GM12878 (cell line): ENCODE results near the gene GARRE1. TPM values are rescaled to one million over a fixed set of nuclear protein-coding genes. Genes with fewer than 3 reads are reported as not detected.
A peak's percentile ranks its signal among the peaks of the same experiment; 100 is the strongest.

Source experiments
- BCL11A ChIP-seq: IDR thresholded peaks from 2 replicates; pipeline ENCODE4 v1.6.1; 2011; ENCODE audit warnings: low read depth, low read length
- CBX3 ChIP-seq: fragments of 200-600 bp; sonication (generic); IDR thresholded peaks from 2 replicates; pipeline ENCODE4 v1.6.1; 2016; ENCODE audit warnings: low read depth, borderline replicate concordance
- E2F4 ChIP-seq: IDR thresholded peaks from 2 replicates; pipeline ENCODE4 v1.6.1; 2012; ENCODE audit warnings: low read depth, low read length, improper control_type of control experiment
- EGR1 ChIP-seq, 2 experiments: IDR thresholded peaks; 1 replicate in 1 of 2; 2 replicates in 1 of 2; pipeline ENCODE4 v1.6.1; 2011 to 2012; ENCODE audit warnings: low read depth in 2 of 2, low read length in 2 of 2, borderline replicate concordance in 1 of 2, mild to moderate bottlenecking in 1 of 2, moderate library complexity in 1 of 2
- FOXM1 ChIP-seq: IDR thresholded peaks from 2 replicates; pipeline ENCODE4 v1.6.1; 2012; ENCODE audit warnings: low read depth, mild to moderate bottlenecking, inconsistent platforms, low read length, moderate library complexity
- HCFC1 ChIP-seq: fragments of 150-350 bp; IDR thresholded peaks from 2 replicates; pipeline ENCODE4 v1.6.1; 2014; ENCODE audit warnings: low read length
- IRF4 ChIP-seq: IDR thresholded peaks from 2 replicates; pipeline ENCODE4 v1.6.1; 2011; ENCODE audit warnings: low read depth, low read length
- KDM1A ChIP-seq: fragments of 200-600 bp; sonication (generic); IDR thresholded peaks from 2 replicates; pipeline ENCODE4 v1.6.1; 2016; ENCODE audit warnings: borderline replicate concordance
- MEF2B ChIP-seq: fragments of 450-650 bp; IDR thresholded peaks from 2 replicates; pipeline ENCODE4 v1.6.1; 2018; ENCODE audit warnings: mild to moderate bottlenecking, moderate library complexity; ENCODE audit not compliant: partially characterized antibody, poor library complexity, severe bottlenecking
- PRDM15 ChIP-seq: fragments of 450-650 bp; formaldehyde crosslinking; IDR thresholded peaks from 2 replicates; pipeline ENCODE4 v1.4.0; 2020; ENCODE audit warnings: mild to moderate bottlenecking, moderate library complexity
- RB1 ChIP-seq: fragments of 450-650 bp; formaldehyde crosslinking; IDR thresholded peaks from 2 replicates; pipeline ENCODE4 v1.6.1; 2017; ENCODE audit warnings: mild to moderate bottlenecking, borderline replicate concordance
- RUNX3 ChIP-seq: IDR thresholded peaks from 2 replicates; pipeline ENCODE4 v1.6.1; 2012; ENCODE audit warnings: low read length, inconsistent platforms
- SMC3 ChIP-seq: IDR thresholded peaks from 2 replicates; pipeline ENCODE4 v1.6.1; 2011; ENCODE audit warnings: low read length, improper control_type of control experiment, borderline replicate concordance
- SP1 ChIP-seq: IDR thresholded peaks from one replicate; pipeline ENCODE4 v1.6.1; 2011; ENCODE audit warnings: low read depth, low read length
- SRF ChIP-seq, 2 experiments: IDR thresholded peaks; 2 replicates each; pipeline ENCODE4 v1.6.1; 2011; ENCODE audit warnings: low read depth in 2 of 2, low read length in 2 of 2, mild to moderate bottlenecking in 1 of 2, moderate library complexity in 1 of 2
- WRNIP1 ChIP-seq: IDR thresholded peaks from 2 replicates; pipeline ENCODE4 v1.6.1; 2011; ENCODE audit warnings: low read depth, low read length, improper control_type of control experiment, borderline replicate concordance
- ZNF384 ChIP-seq: IDR thresholded peaks from 2 replicates; pipeline ENCODE4 v1.6.1; 2012; ENCODE audit warnings: low read depth, mild to moderate bottlenecking, low read length, improper control_type of control experiment, borderline replicate concordance
- ZZZ3 ChIP-seq: IDR thresholded peaks from 2 replicates; pipeline ENCODE4 v1.6.1; 2011; ENCODE audit warnings: low read depth; ENCODE audit not compliant: control insufficient read depth, insufficient read length
- polyA plus RNA-seq, 11 experiments: library from polyadenylated mRNA; depleted of rRNA in 4 of 11; unstranded in 6 of 11; stranded (reverse) in 5 of 11; fragments of >200 nt; fragmentation: Nextera tagmentation in 4 of 11; fragmentation: Illumina TruSeq in 1 of 11; extraction: Ambion mirVana in 4 of 11; extraction: Trizol in 1 of 11; gene quantifications; 1 replicate in 1 of 11; 2 replicates in 10 of 11; pipeline versions ENCODE4 v1.2.1 to v1.2.3, GENCODE V29; 2011 to 2016; ENCODE audit warnings: inconsistent platforms in 2 of 11, missing spikeins in 2 of 11, low read depth in 1 of 11
- total RNA-seq, 4 experiments: library from RNA; depleted of rRNA in 3 of 4; stranded (reverse); fragments of >200 nt in 3 of 4; fragmentation: Illumina TruSeq in 1 of 4; extraction: Trizol in 1 of 4; gene quantifications; 2 replicates each; pipeline versions ENCODE4 v1.2.1 to v1.2.3, GENCODE V29; 2013 to 2021
- TF ChIP-seq, protein P1 (sequence below): IDR thresholded peaks from 2 replicates; pipeline ENCODE4 v1.6.1; 2012; ENCODE audit warnings: low read depth, low read length, improper control_type of control experiment
- TF ChIP-seq, protein P2 (sequence below): fragments of 450-650 bp; IDR thresholded peaks from 2 replicates; pipeline ENCODE4 v1.6.1; 2017; ENCODE audit warnings: antibody characterized with exemption, mild to moderate bottlenecking, moderate library complexity

The GARRE1 gene
- total and polyA plus RNA-seq, 10 of the 15 experiments (the other 5 are each of a cell fraction or from before 2014, with no cell fraction given): 1.1 to 9.4 (median 5.1) TPM

DNA sequence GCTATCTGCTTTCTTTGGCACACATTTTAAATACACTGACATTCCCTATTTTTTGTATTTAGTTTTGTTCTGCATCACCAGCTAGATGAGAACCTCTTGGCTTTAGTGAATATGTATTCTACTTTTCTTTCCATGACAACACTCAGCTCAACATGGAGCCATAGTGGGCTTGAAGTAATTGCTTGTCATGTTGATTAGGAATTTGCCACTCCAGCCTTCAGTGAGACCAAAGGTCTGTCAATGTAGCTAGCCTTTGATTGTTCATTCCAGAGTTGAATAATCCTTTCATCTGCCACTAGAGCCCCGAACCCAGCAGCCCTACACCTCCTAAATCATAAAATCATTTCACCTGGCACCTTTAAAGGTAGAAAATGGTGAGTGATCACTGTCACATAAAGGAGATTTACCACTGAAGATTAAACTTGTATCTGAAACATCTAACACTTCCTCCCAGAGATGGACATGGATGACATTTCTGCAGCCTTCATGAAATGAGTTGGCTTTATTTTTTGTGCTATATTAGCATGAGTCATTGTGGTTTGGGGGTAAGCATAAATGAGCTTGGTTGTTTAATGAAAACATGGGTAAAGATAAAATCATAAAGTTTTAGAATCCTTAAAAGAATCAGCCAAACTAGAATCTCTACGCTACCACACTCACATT lies 29.2 kb upstream of the GARRE1 start (continued):
- TF ChIP-seq PRDM15 (CRISPR knock-in tag) (no peak), ZZZ3 (no peak), WRNIP1 (no peak), KDM1A (no peak), RB1 (no peak), EGR1 (IDR thresholded peaks at IDR 0.05; ENCODE audit: borderline replicate concordance in 1 of 2, low read depth in 2 of 2, low read length in 2 of 2) (no peak), MEF2B (no peak), RUNX3 (peak; percentile 90), E2F4 (no peak), SMC3 (no peak), HCFC1 (no peak), SP1 (no peak), IRF4 (peak; percentile 66; the same call in 1 of the 2 replicates), SRF (IDR thresholded peaks at IDR 0.05; ENCODE audit: low read depth in 2 of 2, low read length in 2 of 2) (no peak), FOXM1 (no peak), CBX3 (no peak), BCL11A (no peak), ZNF384 (no peak)
- TF ChIP-seq, protein P1, sequence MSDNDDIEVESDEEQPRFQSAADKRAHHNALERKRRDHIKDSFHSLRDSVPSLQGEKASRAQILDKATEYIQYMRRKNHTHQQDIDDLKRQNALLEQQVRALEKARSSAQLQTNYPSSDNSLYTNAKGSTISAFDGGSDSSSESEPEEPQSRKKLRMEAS: no peak
- TF ChIP-seq, protein P2, sequence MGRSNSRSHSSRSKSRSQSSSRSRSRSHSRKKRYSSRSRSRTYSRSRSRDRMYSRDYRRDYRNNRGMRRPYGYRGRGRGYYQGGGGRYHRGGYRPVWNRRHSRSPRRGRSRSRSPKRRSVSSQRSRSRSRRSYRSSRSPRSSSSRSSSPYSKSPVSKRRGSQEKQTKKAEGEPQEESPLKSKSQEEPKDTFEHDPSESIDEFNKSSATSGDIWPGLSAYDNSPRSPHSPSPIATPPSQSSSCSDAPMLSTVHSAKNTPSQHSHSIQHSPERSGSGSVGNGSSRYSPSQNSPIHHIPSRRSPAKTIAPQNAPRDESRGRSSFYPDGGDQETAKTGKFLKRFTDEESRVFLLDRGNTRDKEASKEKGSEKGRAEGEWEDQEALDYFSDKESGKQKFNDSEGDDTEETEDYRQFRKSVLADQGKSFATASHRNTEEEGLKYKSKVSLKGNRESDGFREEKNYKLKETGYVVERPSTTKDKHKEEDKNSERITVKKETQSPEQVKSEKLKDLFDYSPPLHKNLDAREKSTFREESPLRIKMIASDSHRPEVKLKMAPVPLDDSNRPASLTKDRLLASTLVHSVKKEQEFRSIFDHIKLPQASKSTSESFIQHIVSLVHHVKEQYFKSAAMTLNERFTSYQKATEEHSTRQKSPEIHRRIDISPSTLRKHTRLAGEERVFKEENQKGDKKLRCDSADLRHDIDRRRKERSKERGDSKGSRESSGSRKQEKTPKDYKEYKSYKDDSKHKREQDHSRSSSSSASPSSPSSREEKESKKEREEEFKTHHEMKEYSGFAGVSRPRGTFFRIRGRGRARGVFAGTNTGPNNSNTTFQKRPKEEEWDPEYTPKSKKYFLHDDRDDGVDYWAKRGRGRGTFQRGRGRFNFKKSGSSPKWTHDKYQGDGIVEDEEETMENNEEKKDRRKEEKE: no peak
